DMS79 treated with DMSO at 0.1 percent for 48 hours (cell line): ENCODE data around the gene MBD2.

Source experiments
- DNase-seq: peaks from one replicate; lab custom pipeline; 2025; lab: John Stamatoyannopoulos, UW

The MBD2 gene

DNA sequence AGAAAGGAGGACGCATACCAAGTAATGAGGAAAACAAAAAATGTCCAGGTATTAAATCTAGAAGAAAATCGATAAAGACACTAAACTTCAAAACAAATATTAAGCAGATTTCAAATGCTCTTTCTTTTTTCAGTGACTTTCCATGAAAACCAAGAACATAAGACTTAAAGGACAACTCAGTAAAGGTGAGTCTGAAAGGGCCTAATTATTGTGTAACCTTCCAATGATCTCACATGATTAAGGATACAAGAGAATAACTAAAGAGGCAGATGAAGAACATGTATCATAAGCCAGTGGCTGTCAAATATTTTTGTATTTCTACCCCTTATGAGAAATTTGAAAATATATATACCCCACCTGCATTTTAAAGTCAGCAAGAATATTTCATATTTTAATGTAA is 30.7 kb downstream of the MBD2 start:
- DNase-seq, result no peak

DNA sequence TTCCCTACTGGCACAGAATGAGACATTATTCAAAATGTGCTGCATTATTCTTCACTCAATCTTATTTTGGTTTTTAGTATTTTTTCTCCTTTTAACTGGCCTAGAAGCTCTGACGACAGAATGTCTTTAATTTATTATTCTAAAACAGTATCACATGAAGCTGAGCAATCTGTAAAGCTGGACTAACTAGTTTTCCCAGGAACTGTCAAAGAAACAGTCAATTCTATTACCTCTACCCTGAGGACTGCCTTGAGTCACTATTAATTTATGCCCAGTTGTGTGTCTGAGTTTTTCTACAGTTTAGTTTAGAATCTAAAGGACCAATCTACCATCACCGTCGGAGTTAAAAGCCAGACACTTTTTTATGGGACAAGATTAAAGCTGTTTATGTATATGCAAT is 31.6 kb downstream of the MBD2 start:
- DNase-seq, result no peak

DNA sequence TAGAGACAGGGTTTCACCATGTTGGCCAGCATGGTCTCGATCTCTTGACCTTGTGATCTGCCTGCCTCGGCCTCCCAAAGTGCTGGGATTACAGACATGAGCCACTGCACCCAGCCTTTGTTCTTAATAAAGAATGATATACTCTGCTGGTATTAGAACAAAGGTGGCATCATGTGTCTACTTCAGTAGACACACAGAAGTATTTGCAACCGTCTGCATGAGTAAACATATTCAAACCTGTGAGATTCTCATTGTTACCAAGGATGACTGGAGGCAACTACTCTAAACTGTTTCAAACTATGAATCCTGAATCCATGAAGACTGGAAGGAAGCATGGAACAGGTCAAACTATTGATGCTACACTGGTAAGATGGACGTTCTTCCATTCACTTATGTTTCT is 32.1 kb downstream of the MBD2 start:
- DNase-seq, result no peak

DNA sequence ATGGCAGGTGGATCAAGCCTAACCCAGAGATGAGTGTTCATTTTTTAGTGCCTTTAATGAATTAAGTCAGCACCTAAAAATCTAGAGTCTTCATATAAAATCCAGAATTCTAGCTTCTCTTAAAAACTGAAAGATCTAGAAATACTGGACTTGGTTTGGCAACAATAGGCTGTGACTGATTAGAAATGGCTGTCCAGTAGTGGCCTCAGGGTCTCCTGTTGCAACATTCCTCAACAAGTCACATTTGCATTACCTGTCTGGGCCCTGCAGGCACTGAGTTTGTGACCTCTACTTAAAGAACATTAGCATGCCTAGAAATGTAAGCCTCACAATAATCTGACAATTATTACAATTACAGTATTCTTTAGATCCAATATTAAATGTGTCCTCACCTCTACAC is 33.1 kb downstream of the MBD2 start:
- DNase-seq, result no peak

DNA sequence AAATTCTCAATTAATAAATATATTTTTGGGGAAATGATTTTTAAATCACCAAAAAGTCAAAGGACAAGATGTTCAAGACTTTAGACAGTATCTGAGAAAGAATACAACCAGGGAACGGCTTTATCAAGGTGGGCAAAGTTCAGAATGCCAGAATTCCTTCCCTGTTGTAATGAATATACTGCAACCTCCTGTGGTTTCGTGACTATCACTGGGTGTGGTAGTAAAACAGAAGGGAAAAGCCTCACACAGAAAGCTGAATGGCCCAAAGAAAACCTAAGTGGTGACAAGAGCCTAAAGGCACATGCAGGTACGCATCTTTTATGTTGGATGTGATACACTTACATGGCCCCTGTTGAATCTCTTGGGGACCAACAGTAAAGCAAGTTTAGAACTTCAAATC is 37.1 kb downstream of the MBD2 start:
- DNase-seq, result no peak

DNA sequence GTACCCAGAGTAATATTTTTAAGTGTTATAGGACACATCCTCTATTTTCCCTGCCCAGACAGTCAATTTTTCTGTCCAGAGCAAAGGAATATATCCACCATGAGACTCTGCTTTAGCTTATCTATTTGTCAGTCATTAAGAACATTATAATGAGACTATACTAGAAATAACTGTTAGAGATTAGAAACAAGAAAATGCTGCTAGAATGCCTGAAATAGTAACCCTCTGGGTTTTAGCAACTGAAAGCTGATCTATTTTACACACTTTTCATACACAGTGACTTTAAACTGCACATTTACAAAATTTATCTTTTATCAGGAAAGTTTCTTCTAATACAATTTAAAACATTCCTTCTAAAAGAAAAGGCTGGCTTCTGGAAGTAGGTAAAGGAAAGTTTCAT is 39.6 kb downstream of the MBD2 start:
- no peak for DNase-seq

DNA sequence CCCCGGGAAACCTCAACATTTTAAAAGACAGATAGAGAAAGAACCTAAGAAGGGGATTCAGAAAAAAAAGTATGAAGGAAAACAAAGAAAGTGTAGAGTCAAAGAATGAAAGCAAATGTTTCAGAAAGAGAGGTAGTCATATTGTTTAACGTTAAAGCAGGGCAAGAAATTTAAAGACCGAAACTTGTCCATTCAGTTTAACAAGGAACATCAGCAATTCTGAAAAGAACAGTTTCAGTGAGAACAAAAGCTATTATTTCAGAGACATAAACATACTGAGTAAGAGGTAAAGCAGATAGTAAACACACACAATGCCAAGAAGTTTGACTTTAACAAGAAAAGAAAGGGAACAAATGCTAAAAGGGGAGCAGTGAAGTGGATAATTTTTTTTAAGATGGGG is 41.1 kb downstream of the MBD2 start:
- no peak for DNase-seq

DNA sequence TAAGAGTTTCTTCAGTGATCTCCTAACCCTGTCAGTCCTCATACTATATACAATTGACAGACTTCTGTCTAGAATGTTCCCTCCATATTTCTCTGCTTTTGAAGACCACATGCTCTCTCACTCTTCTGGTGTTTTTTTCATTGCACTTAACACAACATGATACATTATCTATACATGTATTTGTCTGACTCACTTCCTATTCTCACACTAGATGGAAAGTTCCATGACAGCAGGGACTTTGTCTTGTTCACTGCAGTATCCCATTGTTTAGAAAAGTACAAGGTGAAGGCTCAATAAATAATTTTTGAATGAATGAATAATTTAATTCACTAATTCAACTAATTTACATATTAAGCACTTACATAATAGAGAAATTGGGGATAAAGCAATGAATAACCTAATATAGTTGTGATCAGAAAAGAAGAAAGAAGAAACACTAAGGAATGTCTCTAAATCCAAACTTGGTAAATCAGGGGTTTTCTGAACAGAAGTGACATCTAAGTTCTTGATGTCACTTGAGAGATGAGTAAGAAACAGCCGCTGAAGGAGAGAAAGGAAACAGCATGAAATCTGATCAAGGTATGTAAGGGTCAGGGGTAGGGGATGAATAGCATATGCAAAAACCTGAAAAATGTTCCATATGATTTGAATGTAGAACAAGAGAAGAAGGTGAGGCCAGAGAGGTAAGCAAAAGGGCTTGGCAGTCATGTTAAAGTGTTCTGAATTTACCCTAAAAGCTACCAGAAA is 42.4 kb downstream of the MBD2 start:
- DNase-seq, result no peak

DNA sequence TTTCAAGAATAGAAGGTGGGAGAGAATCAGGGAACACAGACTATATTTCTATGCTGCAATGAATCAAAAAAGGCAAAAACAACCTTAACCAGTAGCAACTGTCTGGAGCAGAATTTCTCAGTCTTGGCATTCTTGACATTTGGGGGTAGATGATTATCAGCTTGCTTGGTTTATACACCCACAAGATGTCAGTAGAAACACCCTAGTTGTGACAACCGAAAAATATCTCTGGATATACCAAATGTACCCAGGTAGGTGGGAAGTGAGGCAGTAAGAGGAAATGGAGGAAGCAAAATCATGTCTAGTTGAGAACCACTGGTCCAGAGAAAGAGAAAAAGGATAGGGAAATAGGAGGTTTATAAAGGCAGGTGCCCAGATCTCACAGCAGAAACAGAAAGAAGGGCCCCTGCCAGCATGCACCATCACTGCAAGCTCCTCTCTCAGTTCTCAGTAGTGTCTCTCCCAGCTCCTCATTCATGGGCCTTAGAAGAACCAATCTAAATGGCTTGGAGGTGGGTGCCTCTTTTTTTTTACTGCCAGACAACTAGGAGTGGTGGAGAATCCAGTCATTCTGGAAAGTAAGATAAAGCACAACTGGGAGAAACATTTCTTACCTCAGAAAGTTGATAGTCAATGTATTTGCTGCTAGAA is 50.4 kb downstream of the MBD2 start:
- DNase-seq, result no peak

DNA sequence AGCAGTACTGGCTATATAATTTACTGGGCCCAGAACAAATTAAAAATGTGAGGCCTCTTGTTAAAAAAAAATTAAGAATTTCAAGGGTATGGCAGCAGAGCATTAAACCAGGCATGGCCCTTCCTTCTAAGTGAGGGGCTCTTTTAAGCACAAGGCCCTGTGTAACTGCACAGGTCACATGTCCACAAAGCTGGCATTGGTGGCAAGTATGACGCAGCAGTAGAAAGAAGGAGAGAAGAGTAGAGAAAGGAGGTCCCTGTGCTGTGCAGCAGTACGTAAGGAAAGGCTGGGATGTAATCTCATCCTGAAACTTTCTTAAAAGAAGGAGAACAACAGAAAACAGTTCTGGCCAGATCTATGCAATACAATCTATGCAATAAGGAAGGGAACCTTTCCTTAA is 51.2 kb downstream of the MBD2 start:
- no peak for DNase-seq

DNA sequence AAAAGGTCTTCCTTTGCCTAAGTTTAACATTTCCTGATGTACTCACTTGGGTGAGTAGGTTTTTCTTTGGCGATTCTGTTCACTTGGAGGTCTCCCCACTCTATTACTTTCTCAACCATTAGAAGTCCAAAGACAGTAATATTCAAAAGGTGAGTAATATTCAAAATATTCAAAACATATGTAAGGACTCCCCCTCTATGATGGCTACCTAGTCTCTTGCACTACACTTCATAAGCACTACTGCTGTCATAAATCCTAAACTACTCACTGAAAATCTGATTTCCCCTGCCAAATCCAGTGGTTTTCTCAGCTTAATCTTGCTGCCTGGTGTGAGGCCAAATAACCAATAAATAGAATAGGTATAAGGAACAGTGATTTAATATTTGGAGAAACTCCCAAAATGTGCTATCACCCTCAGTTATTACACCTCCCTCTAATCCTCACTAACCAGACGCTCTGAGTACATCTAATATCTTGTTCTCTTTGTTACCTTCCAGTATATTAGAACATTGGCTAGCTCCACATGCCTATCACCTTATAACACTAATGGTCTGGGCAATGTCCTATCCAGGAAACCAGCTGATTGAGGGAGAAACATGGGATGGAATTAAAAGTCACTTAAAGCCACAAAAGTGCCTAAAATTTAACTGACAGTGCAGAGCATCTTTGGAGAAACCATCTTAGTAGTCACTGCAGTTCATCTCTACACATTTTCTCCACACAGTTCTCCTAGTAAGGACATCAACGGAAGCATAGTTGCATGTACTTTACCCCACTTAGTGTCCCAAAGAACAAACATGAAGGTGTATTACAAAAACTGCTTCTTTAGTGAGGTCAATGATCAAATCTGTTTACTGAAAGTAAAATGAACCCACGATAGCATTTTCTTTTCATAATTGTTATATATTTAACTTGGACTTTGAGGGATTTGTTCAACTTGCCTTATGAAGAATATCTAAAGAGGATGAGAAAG is 54.8 kb downstream of the MBD2 start:
- DNase-seq, result no peak

DNA sequence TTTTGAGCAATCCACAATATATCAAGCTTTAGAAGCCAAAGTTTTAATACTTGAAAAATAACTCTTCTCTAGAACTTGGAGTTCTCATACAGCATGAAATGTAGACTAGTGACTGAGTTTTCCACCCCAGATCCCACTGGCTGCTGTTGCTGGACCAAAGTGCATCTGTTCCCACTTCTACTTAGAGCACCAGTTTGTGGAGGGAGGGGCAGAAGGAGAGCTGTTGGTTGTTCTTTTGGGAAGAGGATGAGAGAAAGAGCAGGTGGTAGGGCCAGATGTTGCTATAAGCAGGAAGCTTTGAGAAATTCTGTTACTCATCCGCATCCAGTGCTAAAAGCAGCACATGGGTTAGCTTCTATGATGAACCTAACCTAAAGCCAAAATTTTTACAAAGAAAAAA is 59.0 kb downstream of the MBD2 start:
- DNase-seq, result no peak

DNA sequence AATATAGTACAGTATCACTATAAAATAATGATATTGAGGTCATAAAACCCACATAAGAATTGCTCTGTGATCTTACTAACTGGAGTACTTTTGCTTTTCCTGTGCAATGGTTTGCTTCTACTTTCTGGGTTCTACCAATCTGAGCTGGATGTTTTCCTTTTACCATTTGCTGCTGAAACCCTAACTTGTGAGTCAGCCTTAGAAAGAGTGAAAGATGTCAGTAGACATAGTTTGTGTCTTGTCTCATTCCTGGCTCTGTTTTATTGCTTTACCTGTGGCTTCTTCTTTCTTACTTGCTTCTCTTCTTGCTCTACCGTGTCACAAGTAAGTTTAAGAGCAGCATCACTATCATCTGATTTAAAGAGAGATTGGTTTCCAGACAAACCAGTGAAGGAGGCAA is 61.0 kb downstream of the MBD2 start:
- DNase-seq, result no peak

DNA sequence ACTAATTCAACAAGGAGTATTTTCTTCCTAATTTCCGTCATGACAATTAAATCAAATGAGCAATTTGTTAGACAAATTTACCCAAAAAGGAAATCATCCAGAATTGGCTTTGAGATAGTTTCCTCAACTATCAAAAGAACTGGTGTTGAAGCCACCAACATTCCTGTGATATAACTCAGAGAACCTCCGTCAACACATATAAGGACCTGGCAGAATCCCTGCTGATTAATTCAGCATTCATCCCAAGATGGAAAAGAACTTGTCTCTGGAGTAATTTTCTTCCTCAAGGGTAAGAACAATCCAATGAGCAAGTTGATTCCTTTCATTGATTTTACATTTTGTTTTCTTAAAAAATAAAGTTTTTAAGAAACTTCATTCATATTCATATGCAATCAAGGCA is 62.0 kb downstream of the MBD2 start:
- no peak for DNase-seq

DNA sequence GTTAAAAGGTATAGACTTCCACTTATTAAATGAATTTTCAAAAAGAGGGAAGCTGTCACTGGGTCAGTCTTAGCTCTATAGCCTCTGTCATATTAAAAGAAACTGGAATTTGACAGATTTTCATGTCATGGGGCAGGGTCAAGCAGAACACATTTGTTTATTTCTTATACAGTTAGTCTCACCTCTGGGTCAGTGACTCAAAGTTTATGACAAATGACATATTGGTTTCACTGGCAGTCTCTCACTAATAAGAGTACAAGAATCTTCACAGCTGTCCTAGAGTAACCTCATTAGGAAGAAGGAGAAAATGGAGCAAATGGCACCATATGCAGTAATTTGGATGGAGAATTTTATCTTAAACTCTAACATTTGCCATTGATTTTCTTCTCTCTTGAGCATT is 63.2 kb downstream of the MBD2 start:
- no peak for DNase-seq

DNA sequence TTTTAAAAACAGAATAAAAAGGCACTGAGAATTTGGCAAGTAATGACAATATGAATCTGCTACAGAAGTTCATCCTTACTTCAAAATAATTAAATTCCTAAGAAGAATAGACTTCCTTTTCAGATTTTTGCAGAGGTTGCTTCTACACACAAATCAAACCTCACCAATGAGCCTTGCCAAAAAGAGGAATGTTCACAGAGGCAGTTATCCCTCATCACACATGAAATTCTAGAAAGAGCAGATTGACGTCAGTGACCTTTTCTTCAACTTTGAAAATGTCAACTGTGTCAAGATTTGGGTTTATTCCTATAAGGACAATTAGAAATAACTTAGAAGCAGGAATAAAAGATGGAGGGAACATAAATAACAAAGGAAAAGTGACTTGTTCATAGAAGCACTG is 64.6 kb downstream of the MBD2 start:
- no peak for DNase-seq

DNA sequence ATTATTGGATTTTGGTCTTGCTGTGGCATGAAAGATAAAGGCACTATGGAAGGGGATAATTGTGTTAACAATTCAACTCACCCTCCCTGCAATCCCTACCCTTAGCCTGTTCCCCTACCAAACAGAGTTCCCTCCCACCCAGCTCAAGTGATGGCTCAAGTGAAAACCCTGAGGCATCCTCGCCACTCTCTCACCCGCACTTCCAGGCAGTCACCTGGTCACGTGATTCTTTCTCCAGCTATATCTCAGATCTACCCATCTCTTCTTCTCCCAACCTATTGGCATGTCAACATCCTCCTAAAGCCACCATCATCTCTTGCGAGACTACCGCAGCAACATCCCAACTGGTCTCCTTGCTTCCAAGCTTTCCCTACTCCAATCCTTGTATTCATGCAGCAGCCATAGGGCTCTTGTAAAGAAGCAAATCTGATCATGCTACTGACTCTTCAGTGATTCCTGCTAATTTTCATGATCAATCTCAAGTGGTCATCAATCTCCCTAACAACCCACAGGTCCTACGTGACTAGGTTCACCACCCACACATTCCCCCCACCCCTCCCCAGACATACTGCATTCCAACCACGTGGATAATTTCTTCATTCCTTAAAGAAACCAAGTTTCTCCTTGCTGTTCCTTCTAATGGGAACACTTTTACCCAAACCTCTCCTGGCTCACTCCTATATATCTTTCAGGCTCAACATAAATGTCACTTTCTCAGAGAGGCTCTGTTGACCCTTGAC is 66.7 kb downstream of the MBD2 start:
- no peak for DNase-seq

DNA sequence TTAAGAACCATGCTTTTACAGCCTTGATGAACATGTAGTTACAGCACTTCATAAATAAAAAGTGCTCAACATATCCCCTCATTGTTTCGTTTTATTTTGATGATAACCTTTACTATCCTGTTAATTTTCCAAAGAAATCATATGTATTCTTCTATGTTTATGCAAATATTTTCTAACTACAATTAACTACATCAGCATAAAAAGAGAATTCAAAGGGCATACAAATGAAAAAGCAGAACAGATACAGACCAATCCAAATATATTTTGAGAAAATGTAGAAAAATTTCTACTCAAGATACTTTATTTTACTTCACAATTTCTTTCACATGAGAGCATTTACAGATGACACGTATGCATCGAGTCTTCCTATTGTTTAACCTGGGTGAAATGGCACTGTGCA is 69.1 kb downstream of the MBD2 start:
- DNase-seq, result no peak

DNA sequence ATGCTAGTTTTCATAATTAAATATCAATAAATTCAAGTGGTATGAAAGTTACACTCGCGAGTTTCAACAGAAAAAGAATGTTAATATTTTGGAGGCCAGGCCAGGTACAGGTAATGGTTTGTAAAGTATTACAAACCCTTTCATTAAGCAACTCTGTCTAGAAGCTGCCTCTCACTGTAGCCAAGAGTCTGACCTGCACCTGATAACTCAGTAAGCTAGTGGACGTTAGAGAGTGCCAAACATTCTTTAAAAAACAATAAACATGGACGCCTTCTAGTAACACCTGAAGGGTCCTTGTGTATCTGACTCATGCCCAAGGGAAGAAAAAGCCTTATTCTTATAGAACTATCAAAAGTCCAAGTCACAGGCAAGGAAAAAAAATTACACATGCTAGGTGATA is 70.2 kb downstream of the MBD2 start:
- DNase-seq, result no peak

DNA sequence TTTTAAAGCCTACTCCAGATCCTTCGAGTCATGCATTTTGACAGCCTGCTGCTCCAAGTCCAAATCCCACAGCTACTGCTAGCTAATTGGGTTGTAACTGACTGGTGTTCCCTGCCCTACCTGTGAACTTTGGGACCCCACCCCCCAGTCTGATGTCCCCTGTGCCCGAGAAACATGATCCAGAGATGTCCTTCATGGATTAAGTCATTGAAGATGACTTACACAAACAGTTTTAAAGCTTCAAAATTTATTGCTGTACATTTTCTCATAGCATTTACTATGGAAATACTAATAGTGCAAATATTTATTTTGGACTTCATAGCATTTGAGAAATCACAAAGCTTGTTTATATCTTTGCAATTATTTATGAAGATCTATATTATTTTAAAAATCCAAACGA is 73.1 kb downstream of the MBD2 start:
- no peak for DNase-seq

DNA sequence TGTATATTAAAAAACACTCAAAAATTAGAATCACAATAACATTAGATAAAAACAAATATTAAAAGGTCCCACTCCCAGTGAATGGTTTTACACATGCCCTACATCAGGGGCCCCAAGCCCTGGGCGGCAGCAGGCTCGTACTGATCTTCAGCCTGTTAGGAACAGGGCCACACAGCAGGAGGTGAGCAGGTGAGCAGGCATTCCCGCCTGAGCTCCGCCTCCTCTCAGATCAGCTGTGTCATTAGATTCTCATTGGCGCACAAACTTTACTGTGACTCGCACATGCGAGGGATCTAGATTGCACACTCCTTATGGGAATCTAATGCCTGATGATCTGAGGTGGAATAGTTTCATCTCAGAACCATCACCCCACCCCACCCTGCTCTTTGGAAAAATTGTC is 74.2 kb downstream of the MBD2 start:
- DNase-seq, result no peak

DNA sequence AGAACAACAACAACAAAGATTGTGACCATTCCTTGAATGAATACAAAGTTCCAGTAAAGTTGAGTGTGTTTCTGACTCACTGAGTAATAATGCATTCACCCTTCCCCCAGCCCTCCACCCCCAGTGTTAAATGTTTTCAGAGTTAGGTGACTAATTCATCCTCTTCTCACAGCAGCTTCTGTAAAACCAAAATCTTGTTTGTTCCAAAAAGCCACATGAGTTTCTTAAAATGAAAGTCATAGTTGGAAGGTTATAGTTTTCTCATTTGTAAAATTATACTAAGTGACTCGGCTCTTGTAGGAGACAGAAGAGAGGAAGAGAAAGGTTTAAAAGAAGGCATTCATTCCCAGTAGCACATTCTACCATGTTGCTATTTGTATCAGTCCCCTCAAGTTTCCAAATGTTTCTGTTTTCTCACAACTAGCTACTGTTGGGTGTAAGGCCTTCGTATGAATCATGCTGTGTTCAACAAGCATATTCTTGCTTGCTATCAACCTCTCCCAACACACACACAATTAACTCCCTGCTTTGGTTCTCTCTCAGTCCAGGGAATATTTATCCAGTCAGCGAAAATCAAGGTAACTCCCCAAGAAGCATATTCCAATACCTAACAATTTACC is 75.3 kb downstream of the MBD2 start:
- DNase-seq, result no peak
